ENCODE results near the gene MEMO1. TPM values are rescaled to one million over a fixed set of nuclear protein-coding genes. Genes with fewer than 3 reads are reported as not detected.

Gene MEMO1
- total and polyA plus RNA-seq, 2 donors (not counting 1 experiment from before 2014, with no cell fraction given) = 44.8 to 65.8 TPM

- peaks cover 95% of the 10 kb centered on the region for H3K79me2 ChIP-seq (ENCODE audit: control insufficient read depth, insufficient read depth, low read length)
- H3K4me3 ChIP-seq (ENCODE audit: control extremely low read depth in 1 of 5, extremely low read depth in 1 of 5, insufficient read depth in 1 of 5, low read depth in 2 of 5, low read length in 4 of 5) = no peak overlapping the region
- WGBS (ENCODE audit: insufficient coverage) = 100% methylated on average over 2 of the region's 3 CpGs
- Mint-ChIP-seq H3K4me1 (peaks cover 20% of the 10 kb centered on the region), H3K27ac (no peak overlapping the region), H3K9me3 (ENCODE audit: insufficient read depth) (no peaks in the 10 kb centered on the region), H3K4me3 (no peak overlapping the region), H3K27me3 (no peaks in the 10 kb centered on the region)
- DNase-seq = no peak
- no peaks in the 10 kb centered on the region for H3K9me3 ChIP-seq (ENCODE audit: control extremely low read depth in 1 of 3, control insufficient read depth in 2 of 3, insufficient read depth in 1 of 3, low read length in 2 of 3)
- ChIA-PET CTCF (no interaction called here), POLR2A (no interaction called here)
- H4K20me1 ChIP-seq (ENCODE audit: control insufficient read depth, insufficient read depth, low read length, poor library complexity, severe bottlenecking) = peaks cover 20% of the 10 kb centered on the region
- H3K4me2 ChIP-seq (replicated peaks; ENCODE audit: low read depth, low read length, poor library complexity, severe bottlenecking) = no peak overlapping the region
- intact Hi-C loops (cut with micrococcal nuclease) = no loop called here
- TF ChIP-seq CTCF (IDR thresholded peaks at IDR 0.05) (no peak), EZH2 (IDR thresholded peaks at IDR 0.05; ENCODE audit: borderline replicate concordance, insufficient read depth, low read depth, low read length, poor library complexity, severe bottlenecking) (no peak)
- ATAC-seq (ENCODE audit: low read depth) = no peak
- H3K27ac ChIP-seq (ENCODE audit: low read length in 2 of 2) = peak overlapping the region in 1 of 2 donors; percentile 39
- no peak overlapping the region for H2AFZ ChIP-seq (ENCODE audit: insufficient read depth, low read depth, low read length, poor library complexity, severe bottlenecking)
- no peaks in the 10 kb centered on the region for H3K27me3 ChIP-seq (replicated peaks in 1 of 4; ENCODE audit: control extremely low read depth in 1 of 4, control insufficient read depth in 3 of 4, insufficient read depth in 4 of 4, low read length in 3 of 4)
- peaks cover 3% of the 10 kb centered on the region in 2 experiments for H3K36me3 ChIP-seq (replicated peaks in 1 of 2; ENCODE audit: control extremely low read depth in 1 of 2, control insufficient read depth in 1 of 2, extremely low read depth in 1 of 2, insufficient read depth in 2 of 2, low read length in 1 of 2)
- H3K9ac ChIP-seq (ENCODE audit: low read length) = no peak overlapping the region
- H3K4me1 ChIP-seq (ENCODE audit: control insufficient read depth in 2 of 2, insufficient read depth in 2 of 2, low read length in 2 of 2) = no peaks in the 10 kb centered on the region
These were observed 23.9 kb downstream of the MEMO1 start for GRCh38 chr2:31986906-31987305.

GRCh38 chr2:31983762-31984467 lies 26.9 kb downstream of the MEMO1 start:
- H3K27ac Mint-ChIP-seq = no peak overlapping the region
- H3K4me3 ChIP-seq (ENCODE audit: control extremely low read depth in 1 of 5, extremely low read depth in 1 of 5, insufficient read depth in 1 of 5, low read depth in 2 of 5, low read length in 4 of 5) = no peak overlapping the region
- H3K36me3 ChIP-seq (replicated peaks in 1 of 2; ENCODE audit: control extremely low read depth in 1 of 2, control insufficient read depth in 1 of 2, extremely low read depth in 1 of 2, insufficient read depth in 2 of 2, low read length in 1 of 2) = peaks cover 3% of the 10 kb centered on the region in 2 experiments
- H3K4me1 Mint-ChIP-seq = peaks cover 27% of the 10 kb centered on the region
- DNase-seq (no peak), ATAC-seq (ENCODE audit: low read depth) (no peak)
- POLR2A ChIA-PET = no interaction called here
- intact Hi-C loops (cut with micrococcal nuclease) = no loop called here
- H4K20me1 ChIP-seq (ENCODE audit: control insufficient read depth, insufficient read depth, low read length, poor library complexity, severe bottlenecking) = peaks cover 12% of the 10 kb centered on the region
- H3K9me3 ChIP-seq (ENCODE audit: control extremely low read depth in 1 of 3, control insufficient read depth in 2 of 3, insufficient read depth in 1 of 3, low read length in 2 of 3) = no peaks in the 10 kb centered on the region
- no peak overlapping the region for H3K27ac ChIP-seq (ENCODE audit: low read length in 2 of 2)
- peaks cover 92% of the 10 kb centered on the region for H3K79me2 ChIP-seq (ENCODE audit: control insufficient read depth, insufficient read depth, low read length)
- peaks cover 14 to 16% of the 10 kb centered on the region in 2 donors for H3K4me1 ChIP-seq (ENCODE audit: control insufficient read depth in 2 of 2, insufficient read depth in 2 of 2, low read length in 2 of 2)
- no peak overlapping the region for H3K4me2 ChIP-seq (replicated peaks; ENCODE audit: low read depth, low read length, poor library complexity, severe bottlenecking)
- TF ChIP-seq EZH2 (IDR thresholded peaks at IDR 0.05; ENCODE audit: borderline replicate concordance, insufficient read depth, low read depth, low read length, poor library complexity, severe bottlenecking) (no peak), CTCF (IDR thresholded peaks at IDR 0.05) (no peak)
- CTCF ChIA-PET = no interaction called here
- no peak overlapping the region for H3K4me3 Mint-ChIP-seq
- H3K27me3 Mint-ChIP-seq = no peaks in the 10 kb centered on the region
- H3K9ac ChIP-seq (ENCODE audit: low read length) = no peak overlapping the region
- H3K9me3 Mint-ChIP-seq (ENCODE audit: insufficient read depth) = no peaks in the 10 kb centered on the region
- no peaks in the 10 kb centered on the region for H3K27me3 ChIP-seq (replicated peaks in 1 of 4; ENCODE audit: control extremely low read depth in 1 of 4, control insufficient read depth in 3 of 4, insufficient read depth in 4 of 4, low read length in 3 of 4)
- H2AFZ ChIP-seq (ENCODE audit: insufficient read depth, low read depth, low read length, poor library complexity, severe bottlenecking) = no peak overlapping the region
- WGBS (ENCODE audit: insufficient coverage) = no CpG with 5 or more reads among the region's 5 CpGs
